Measurements from ENCODE around the gene NSUN6.

GRCh38 chr10:18608596-18608995, 42.8 kb downstream of the NSUN6 start:
- TF ChIP-seq CTCF (conservative IDR thresholded peaks at IDR 0.05; ENCODE audit: low read length) (no peak), EZH2phosphoT487 (IDR thresholded peaks at IDR 0.05; ENCODE audit: borderline replicate concordance, low read depth, low read length) (no peak)

All from OCI-LY7 (cell line).